OCI-LY1 (cell line): ENCODE results near the gene GOLGA1.

Experiments
- H2AFZ ChIP-seq: fragments of 200-600 bp; sonication (generic), shearing (Covaris generic); 2 replicates; pipeline ENCODE4 v1.6.0; 2014; ENCODE audit warnings: antibody characterized with exemption, mild to moderate bottlenecking, low read length
- H3F3A ChIP-seq: fragments of 200-600 bp; sonication (generic), shearing (Covaris generic); 2 replicates; pipeline ENCODE4 v1.6.0; 2014; ENCODE audit warnings: mild to moderate bottlenecking, antibody characterized with exemption, low read length, moderate library complexity; ENCODE audit not compliant: insufficient read depth
- H3K27ac ChIP-seq: fragments of 200-600 bp; sonication (generic); 2 replicates; pipeline ENCODE4 v1.5.1; 2014; ENCODE audit warnings: low read length, mixed run types, mild to moderate bottlenecking, low read depth; ENCODE audit not compliant: poor library complexity, severe bottlenecking
- H3K27me3 ChIP-seq: fragments of 200-600 bp; sonication (generic); 2 replicates; pipeline ENCODE4 v1.6.0; 2014; ENCODE audit warnings: antibody characterized with exemption, mild to moderate bottlenecking, low read length, moderate library complexity; ENCODE audit not compliant: insufficient read depth
- H3K36me3 ChIP-seq: fragments of 200-600 bp; sonication (generic); 2 replicates; pipeline ENCODE4 v1.6.1; 2014; ENCODE audit warnings: mild to moderate bottlenecking, antibody characterized with exemption, low read length, moderate library complexity, mixed read lengths; ENCODE audit not compliant: insufficient read depth
- H3K4me1 ChIP-seq: fragments of 200-600 bp; sonication (generic); 2 replicates; pipeline ENCODE4 v1.5.1; 2014; ENCODE audit warnings: mild to moderate bottlenecking, low read length, moderate library complexity; ENCODE audit not compliant: insufficient read depth, severe bottlenecking
- H3K4me2 ChIP-seq: fragments of 200-600 bp; sonication (generic), shearing (Covaris generic); 2 replicates; pipeline ENCODE4 v1.6.1; 2014; ENCODE audit warnings: low read length
- H3K4me3 ChIP-seq: fragments of 200-600 bp; sonication (generic); 2 replicates; pipeline ENCODE4 v1.5.1; 2014; ENCODE audit warnings: low read length, low read depth, mild to moderate bottlenecking, mixed read lengths; ENCODE audit not compliant: poor library complexity, severe bottlenecking
- H3K79me2 ChIP-seq: fragments of 200-600 bp; shearing (Covaris generic); 2 replicates; pipeline ENCODE4 v1.6.1; 2016; ENCODE audit warnings: mixed run types, low read length, mixed read lengths; ENCODE audit not compliant: insufficient read depth
- H3K9ac ChIP-seq: fragments of 200-600 bp; sonication (generic), shearing (Covaris generic); 2 replicates; pipeline ENCODE4 v1.6.1; 2014; ENCODE audit warnings: mild to moderate bottlenecking, low read length, mixed read lengths
- H3K9me2 ChIP-seq: fragments of 200-600 bp; sonication (generic), shearing (Covaris generic); 2 replicates; pipeline ENCODE4 v1.6.1; 2014; ENCODE audit warnings: low read depth, mild to moderate bottlenecking, low read length, mixed read lengths
- H3K9me3 ChIP-seq: fragments of 200-600 bp; shearing (Covaris generic); 2 replicates; pipeline ENCODE4 v1.6.1; 2014; ENCODE audit warnings: low read length, mixed read lengths
- H4K20me1 ChIP-seq: fragments of 200-600 bp; sonication (generic), shearing (Covaris generic); 2 replicates; pipeline ENCODE4 v1.6.0; 2016; ENCODE audit warnings: mild to moderate bottlenecking, low read length; ENCODE audit not compliant: insufficient read depth
- EZH2 ChIP-seq: fragments of 200-600 bp; sonication (generic), shearing (Covaris generic); IDR thresholded peaks from 2 replicates; pipeline ENCODE4 v1.8.0; 2017; ENCODE audit warnings: borderline replicate concordance, mixed run types, mild to moderate bottlenecking, antibody characterized with exemption, low read length, moderate library complexity, mixed read lengths
- TF ChIP-seq, protein P1 (sequence below): fragments of 200-600 bp; sonication (generic), shearing (Covaris generic); IDR thresholded peaks from 2 replicates; pipeline ENCODE4 v1.5.1; 2017; ENCODE audit warnings: mild to moderate bottlenecking, antibody characterized with exemption, low read length, moderate library complexity, mixed read lengths

The GOLGA1 gene

DNA sequence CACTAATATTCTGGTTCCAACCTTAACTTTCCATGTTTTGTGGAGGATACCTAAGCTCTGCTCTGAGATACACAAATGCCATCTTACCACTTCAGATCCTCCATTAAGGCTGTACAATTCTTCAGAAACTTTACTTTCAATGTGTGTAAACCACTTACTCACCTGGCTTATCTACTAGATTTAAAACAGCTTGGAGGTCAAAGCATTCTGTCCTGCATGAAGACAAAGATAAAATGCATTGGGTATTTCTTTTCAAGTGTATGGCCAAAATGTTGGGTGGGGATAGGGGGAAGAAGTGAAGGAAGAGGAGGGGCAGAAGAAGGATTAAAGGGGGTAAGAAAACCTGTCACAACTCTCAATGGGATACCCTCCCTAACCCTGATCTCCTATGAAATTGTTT is 939 bp downstream of the GOLGA1 start:
- Histone ChIP-seq H3F3A (no peaks in the 10 kb centered on the region; the same call in none of the 2 replicates), H3K9me2 (no peaks in the 10 kb centered on the region), H3K9ac (peak overlapping the region; percentile 82), H3K27me3 (no peaks in the 10 kb centered on the region), H3K4me3 (peak overlapping the region; percentile 72), H3K4me1 (peaks cover 33% of the 10 kb centered on the region), H3K4me2 (peak overlapping the region; percentile 96), H3K36me3 (peaks cover 29% of the 10 kb centered on the region; the same call in 1 of the 2 replicates), H4K20me1 (no peaks in the 10 kb centered on the region), H2AFZ (no peak overlapping the region), H3K9me3 (no peaks in the 10 kb centered on the region), H3K79me2 (no peaks in the 10 kb centered on the region), H3K27ac (peak overlapping the region; percentile 84)
- TF ChIP-seq, protein P1, sequence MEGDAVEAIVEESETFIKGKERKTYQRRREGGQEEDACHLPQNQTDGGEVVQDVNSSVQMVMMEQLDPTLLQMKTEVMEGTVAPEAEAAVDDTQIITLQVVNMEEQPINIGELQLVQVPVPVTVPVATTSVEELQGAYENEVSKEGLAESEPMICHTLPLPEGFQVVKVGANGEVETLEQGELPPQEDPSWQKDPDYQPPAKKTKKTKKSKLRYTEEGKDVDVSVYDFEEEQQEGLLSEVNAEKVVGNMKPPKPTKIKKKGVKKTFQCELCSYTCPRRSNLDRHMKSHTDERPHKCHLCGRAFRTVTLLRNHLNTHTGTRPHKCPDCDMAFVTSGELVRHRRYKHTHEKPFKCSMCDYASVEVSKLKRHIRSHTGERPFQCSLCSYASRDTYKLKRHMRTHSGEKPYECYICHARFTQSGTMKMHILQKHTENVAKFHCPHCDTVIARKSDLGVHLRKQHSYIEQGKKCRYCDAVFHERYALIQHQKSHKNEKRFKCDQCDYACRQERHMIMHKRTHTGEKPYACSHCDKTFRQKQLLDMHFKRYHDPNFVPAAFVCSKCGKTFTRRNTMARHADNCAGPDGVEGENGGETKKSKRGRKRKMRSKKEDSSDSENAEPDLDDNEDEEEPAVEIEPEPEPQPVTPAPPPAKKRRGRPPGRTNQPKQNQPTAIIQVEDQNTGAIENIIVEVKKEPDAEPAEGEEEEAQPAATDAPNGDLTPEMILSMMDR = no peak
- no peak for TF ChIP-seq EZH2

GRCh38 chr9:124934290-124934689 is 6.6 kb downstream of the GOLGA1 start:
- Histone ChIP-seq H4K20me1 (no peaks in the 10 kb centered on the region), H3F3A (no peaks in the 10 kb centered on the region; the same call in 1 of the 2 replicates), H3K27me3 (no peaks in the 10 kb centered on the region), H3K4me1 (peaks cover 12% of the 10 kb centered on the region), H3K27ac (no peak overlapping the region), H2AFZ (no peak overlapping the region), H3K9me3 (no peaks in the 10 kb centered on the region), H3K9ac (no peak overlapping the region), H3K36me3 (peaks cover 69% of the 10 kb centered on the region; the same call in 1 of the 2 replicates), H3K79me2 (no peaks in the 10 kb centered on the region), H3K4me2 (no peak overlapping the region), H3K9me2 (no peaks in the 10 kb centered on the region), H3K4me3 (no peak overlapping the region)
- TF ChIP-seq EZH2 = no peak
- TF ChIP-seq, protein P1 = no peak

DNA sequence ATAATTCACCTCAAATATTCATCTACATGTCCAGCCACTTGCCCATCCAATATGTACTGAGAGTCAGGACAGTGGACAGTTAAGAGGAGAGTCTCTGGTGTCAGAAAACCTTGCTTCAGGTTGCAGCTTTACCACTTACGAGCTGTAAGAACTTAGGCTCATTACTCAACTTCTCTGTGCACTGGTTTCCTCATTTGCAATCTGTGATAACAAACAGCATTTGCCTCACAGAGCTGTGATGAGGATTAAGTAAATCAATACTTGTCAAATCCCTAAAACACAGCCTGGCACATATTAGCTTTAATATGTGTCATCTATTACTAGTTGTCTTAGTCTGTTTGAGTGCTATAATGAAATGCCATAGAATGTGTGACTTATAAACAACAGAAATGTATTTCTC is 8.6 kb downstream of the GOLGA1 start:
- no peaks in the 10 kb centered on the region for H3K9me3 ChIP-seq
- H3K9me2 ChIP-seq = no peaks in the 10 kb centered on the region
- H3K27ac ChIP-seq = no peak overlapping the region

More for the DNA sequence above, 8.6 kb downstream of the GOLGA1 start:
- Histone ChIP-seq H3F3A (no peaks in the 10 kb centered on the region), H4K20me1 (no peaks in the 10 kb centered on the region), H3K4me1 (no peaks in the 10 kb centered on the region), H2AFZ (no peak overlapping the region), H3K79me2 (no peaks in the 10 kb centered on the region), H3K9ac (no peak overlapping the region), H3K27me3 (no peaks in the 10 kb centered on the region), H3K36me3 (peaks cover 75% of the 10 kb centered on the region; the same call in 1 of the 2 replicates), H3K4me2 (no peak overlapping the region), H3K4me3 (no peak overlapping the region)
- no peak for TF ChIP-seq EZH2
- TF ChIP-seq, protein P1 = no peak
